ENCODE measurements around the gene EVL.

The EVL gene

GRCh38 chr14:100111931-100112704 is 46.9 kb downstream of the EVL start:
- DNase-seq (ENCODE audit: low spot score): no peak

DNA sequence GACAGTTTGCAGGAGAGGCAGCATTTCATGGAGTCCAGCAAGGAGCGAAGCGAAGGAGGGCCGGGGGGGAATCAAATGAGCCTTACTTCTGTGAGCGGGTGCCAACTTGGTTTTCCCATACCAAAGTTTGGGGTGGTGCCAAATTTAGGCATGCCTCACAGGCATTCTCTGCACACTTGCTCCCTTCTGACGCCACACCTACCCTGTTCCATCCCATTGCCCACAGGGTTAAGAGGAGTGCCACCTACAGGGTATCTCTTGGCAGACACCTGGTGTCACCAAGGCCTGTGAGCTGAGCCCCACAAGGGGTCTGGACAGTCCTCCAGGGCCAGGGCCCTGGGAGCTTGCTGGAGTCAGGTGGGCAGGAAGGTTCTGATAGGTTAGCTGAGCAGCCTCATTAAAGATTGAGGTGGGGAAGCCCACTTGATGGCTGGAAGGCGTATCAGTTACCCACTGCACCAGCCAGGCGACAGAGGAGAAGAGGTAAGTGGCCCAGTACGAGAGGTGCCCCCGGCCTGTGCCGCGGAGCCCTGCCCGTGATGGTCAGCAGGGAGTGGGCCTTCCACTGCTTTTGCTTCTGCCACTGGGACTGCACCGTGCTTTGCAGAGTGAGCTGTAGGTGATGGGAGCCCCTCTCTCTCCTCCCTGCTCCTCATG is 49.0 kb downstream of the EVL start:
- DNase-seq (ENCODE audit: low spot score): no peak

DNA sequence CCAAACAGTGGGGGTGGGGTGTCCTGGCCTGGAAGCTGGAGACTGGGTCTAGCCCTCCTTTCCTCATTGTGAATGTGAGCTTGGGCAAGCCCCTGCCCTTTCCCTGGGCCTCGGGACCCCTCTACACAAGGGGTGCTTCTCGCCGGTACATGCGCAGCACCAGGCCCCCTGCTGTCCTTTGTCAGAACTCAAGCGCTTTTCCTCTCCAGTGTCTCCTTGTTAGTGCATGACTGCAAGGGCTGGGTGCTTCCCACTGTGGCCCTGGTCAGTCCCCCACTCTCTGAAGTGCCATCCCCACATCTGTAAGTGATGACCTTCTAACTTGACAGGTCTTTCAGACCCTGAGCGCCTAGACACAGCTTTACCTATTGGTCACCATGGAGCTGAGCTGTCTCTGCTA is 50.0 kb downstream of the EVL start:
- no peak for DNase-seq (ENCODE audit: low spot score)

- no peak for DNase-seq (ENCODE audit: low spot score)
Observed at GRCh38 chr14:100115726-100116125, 50.5 kb downstream of the EVL start.

GRCh38 chr14:100116134-100116533 is 50.9 kb downstream of the EVL start:
- no peak for DNase-seq (ENCODE audit: low spot score)

GRCh38 chr14:100117026-100117425 is 51.8 kb downstream of the EVL start:
- DNase-seq (ENCODE audit: low spot score): no peak

- no peak for DNase-seq (ENCODE audit: low spot score)
Observed at GRCh38 chr14:100117633-100118395, 52.6 kb downstream of the EVL start.

- no peak for DNase-seq (ENCODE audit: low spot score)
Observed at GRCh38 chr14:100118396-100119011, 53.3 kb downstream of the EVL start.

- DNase-seq (ENCODE audit: low spot score): no peak
Observed at GRCh38 chr14:100119251-100119650, 54.0 kb downstream of the EVL start.

DNA sequence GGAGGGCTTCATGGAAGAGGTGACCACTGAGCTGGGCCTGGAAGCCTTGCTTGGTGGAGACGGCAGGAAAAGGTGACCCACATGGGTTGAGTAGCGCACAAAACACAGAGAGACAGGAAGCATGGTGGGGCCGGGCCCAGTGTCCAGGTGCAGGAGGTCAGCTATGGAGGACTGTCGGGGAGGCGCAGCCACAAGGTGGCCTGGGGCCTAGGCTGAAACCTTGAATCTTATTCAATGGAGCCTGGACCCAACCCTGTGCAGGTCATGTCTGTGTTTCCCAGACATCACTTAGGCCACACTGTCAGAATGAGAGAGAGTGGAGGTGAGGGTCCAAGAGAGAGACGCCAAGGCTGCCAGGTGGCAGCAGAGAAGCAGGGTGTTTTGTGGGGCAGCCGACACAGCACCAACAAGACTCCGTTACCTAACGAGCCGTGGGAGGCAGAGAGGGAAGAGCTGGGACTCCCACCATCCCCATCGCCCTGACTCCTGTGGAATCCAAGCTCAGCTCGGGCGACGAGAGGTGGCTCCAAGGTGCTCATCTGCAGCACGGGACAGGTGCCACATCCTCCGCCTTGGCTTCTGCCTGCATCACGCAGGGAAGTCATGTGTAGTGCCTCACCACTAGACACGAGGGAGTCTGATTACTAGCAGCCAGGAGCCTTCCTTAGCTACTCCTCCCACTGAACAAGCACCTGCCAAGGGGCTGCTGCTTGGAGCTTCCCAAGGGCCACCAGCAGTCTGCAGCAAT is 55.5 kb downstream of the EVL start:
- DNase-seq (ENCODE audit: low spot score): no peak

GRCh38 chr14:100121643-100122480 is 56.6 kb downstream of the EVL start:
- DNase-seq (ENCODE audit: low spot score): no peak

DNA sequence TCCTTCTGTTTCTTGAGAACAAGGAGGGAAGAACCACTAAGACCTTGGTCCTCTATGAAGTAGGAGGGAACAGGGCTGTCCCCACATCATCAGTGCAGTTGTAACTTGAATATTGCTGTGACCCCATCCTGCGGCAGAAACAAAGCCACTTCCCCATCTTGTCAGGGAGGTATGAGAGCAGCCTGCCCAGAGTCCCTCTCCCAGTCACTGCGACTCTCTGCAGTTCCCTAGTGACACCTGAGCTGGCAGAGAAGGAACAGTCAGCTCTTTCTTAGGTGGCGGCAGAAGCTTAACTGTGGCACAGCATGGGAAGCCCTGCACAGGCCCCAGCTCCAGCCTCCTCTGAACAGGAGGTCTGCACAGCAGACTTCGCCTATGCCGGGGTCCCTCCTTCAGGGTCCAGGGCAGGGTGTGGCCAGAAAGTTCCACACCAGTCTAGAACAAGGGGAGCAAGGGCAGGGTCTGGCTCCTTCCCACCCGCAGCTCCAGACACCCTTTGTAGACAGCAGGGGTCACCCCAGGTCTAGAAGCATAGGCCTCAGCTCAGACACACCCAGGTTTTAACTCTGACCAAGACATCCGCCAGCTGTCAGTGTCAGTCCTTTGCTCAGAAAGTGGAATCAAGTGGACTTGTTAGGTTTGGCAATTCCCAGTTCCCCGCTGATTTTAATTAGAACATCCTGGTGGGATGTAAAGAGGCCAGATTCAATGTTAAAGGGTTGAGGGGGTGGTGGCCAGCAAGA is 57.4 kb downstream of the EVL start:
- no peak for DNase-seq (ENCODE audit: low spot score)

GRCh38 chr14:100123618-100124017 is 58.4 kb downstream of the EVL start:
- DNase-seq (ENCODE audit: low spot score): no peak

GRCh38 chr14:100124551-100125088 is 59.4 kb downstream of the EVL start:
- DNase-seq (ENCODE audit: low spot score): no peak

DNA sequence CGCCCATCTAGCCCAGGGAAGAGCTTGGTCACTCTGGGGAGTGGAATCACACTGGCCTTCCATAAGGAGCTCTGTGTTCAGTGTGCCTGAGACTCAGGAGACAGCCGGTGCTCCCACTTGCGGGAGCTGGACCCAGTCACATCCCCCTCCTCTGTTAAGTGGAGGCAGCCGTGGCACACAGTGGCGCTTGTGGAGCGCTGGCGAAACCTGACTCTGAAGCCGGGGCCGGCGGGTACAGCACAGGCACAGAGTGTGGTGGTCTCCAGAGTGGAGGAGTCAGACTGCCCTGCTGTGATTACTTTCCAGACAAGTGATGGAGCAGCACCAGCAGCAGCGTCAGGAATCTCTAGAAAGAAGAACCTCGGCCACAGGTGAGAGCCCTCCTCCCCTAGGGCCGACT is 61.2 kb downstream of the EVL start:
- no peak for DNase-seq (ENCODE audit: low spot score)

DNA sequence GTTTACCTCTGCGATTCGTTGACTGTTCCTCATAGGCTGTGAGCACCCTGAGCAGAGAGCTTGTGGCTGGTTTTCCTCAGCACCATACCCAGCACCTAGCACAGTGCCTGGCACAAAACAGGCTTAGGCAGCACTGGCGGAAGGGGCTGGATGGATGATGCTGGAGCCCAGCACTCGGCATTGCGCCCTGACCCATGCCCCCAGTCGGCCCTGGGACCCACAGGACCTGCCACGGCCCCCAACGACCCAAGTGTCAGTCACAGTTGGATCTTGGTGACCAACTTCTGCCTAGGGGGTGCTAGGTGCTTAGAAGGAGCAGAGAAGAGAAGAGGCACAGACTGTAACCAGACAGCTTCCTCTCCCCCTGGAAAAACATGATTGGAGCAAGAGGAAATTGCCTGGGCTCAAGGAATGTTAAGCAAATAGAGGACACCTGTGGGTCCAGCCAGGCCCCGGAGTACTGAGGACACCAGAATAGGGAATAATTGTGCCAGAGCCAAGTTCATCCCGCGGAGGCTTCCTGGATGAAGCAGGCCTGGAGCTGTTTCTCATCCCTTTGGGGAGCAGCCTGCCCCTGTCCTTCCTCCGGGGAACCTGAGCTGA is 62.7 kb downstream of the EVL start:
- no peak for DNase-seq (ENCODE audit: low spot score)

DNA sequence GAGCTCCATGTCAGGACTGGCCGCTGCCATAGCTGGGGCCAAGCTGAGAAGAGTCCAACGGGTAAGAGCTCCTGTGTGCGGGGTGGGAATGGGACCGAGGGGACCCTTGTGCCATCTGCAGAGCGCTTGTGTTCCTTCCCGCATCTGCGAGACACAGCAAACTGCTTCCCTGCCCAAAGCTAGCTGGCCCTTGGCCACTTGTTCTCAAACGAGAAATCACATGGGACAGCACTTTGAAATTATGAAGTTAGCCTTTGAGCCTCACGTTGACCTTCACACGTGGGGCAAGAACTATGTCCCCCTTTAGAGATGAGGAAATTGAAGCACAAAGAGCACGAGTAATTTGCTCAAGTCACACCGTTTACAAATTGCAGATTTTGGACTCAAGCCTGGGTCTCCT is 63.5 kb downstream of the EVL start:
- DNase-seq (ENCODE audit: low spot score): no peak

DNA sequence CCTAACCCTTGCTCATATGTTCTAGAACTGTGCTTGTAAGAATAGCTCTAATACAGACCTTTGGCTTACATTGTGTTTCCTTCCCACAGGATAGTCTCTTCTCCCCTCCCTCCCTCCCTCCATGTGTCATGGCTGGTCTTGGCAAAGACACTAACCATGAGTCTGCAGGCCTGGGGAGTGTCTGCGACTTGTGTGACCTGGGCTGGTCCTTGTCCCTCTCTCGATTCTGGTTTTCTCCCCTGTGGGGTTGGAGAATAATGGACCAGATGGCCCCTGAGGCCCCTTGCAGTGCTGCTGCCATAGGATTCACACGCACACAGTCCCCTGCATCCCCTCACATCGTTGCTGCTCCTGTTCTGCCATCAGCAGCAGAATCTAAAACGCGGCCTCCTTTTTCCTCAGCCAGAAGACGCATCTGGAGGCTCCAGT is 64.0 kb downstream of the EVL start:
- DNase-seq (ENCODE audit: low spot score): no peak

- DNase-seq (ENCODE audit: low spot score): no peak
Observed at GRCh38 chr14:100130521-100130920, 65.3 kb downstream of the EVL start.

All from ecto neural progenitor cell (in vitro differentiated cells).